A549 treated with CpdA at 1 μM for 4 hours (cell line): Measurements from ENCODE around the gene C12orf43. TPM values are rescaled to one million over a fixed set of nuclear protein-coding genes. Genes with fewer than 3 reads are reported as not detected.

Source experiments
- total RNA-seq: library from RNA; stranded (reverse); fragments of 200-300 nt; extraction: Qiagen RNA extraction; gene quantifications from 5 replicates; pipeline ENCODE4 v1.2.3, GENCODE V29; 2022; ENCODE audit warnings: low read depth

Gene C12orf43
- total RNA-seq, result 19.3 to 26.8 TPM (median 24.4 TPM) in 5 replicates

DNA sequence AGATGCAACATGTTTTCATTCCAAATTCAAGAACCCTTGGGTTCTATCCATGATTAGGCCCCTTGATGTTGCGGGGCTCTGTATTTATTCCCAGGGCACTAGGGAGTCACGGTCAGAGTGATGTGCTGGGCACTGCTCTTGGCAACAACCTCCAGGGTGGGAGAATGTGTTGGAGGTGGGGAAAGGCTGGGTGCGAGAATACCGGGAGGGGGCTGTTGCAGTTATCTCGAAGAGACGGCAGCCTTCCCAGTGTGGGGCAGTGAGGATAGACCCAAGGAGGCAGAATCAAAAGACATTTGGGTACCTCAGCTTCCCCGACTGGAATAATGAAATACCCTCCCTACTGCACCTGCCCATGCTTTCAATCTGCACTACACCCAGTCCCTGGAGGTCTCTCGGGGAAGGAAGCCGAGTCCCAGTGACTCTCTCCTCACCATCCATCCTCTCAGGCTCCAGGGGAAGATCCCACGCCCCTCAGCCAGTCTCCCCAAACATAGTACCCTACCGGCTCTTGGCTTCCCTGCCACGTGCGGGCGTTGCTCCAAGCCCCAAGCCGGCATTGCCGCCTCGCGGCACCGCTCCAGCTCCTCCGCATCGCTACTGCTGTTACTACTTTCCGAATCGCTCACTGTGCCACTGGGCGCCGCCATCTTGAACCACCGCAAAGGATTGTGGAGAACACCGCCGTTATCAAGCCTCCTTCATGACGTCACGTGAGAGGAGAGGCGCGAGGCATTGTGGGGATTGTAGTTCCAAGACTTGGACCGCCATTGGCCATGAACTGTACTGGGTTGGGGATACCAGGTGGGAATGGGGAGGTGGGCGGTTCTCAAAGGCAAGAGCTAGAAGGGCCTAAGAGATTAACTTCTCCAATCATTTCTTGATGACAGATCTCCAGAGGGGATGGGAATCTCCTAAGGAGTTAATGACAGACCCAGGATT is at the start of gene C12orf43:
Gene C12orf43 (minus strand): TSS at position 663 of the 942 bp plus-strand sequence. CDS start 13 bp downstream, at position 650.

DNA sequence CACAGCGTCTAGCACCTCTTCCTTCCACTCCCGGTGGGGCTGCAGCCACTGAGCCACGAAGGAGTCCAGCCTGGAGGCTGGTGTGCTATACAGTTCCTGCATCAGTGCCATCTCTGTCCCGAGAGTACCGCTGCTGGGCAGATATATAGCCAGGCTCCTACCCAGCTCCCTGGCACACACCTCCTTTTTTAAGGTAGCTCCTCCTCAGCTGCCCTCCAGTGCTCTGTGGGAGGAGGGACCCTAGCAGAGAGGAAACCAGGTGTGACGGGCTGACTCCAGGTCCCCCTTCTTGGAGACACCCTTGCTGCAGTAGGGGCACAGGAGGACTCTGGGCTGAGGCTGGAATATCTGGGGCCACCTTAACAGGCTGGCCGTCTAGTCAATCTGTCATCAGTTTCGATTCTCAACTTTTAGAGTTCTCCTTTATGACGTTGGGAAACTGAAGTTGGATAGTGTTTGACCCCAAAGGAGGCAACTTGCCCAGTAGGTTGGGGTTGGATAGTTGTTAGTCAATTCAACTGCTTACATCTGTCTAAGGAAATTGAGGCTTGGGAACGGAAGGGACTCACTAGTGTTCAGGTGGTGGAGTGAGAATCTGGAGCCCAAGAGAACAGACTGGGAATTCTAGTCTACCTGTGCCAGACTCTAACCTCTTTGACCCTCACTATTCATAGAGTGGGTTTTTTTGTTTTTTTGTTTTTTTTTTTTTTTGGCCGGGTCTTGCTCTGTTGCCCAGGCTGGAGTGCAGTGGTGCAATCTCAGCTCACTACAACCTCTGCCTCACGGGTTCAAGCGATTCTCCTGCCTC is 22.8 kb upstream of the C12orf43 start, which contains the start of gene OASL:
Gene OASL (minus strand): TSS at position 386 of the 808 bp plus-strand sequence. CDS start 275 bp downstream, at position 111.

GRCh38 chr12:120978296-120979219 is 37.7 kb downstream of the C12orf43 start, which contains the start of gene HNF1A:
HNF1A (plus strand) TSS chr12:120978543; CDS start chr12:120978769, 226 bp downstream.

Other genes with a start within 250 kb of the C12orf43 start
- 33.3 to 53.3 TPM (median 52.1 TPM) in 5 replicates for gene SPPL3, start 112.1 kb downstream of the C12orf43 start, total RNA-seq
- gene HNF1A, start 37.9 kb downstream of the C12orf43 start, total RNA-seq, result 4.2 to 6.8 TPM (median 5.7 TPM) in 5 replicates
- gene OASL, start 22.8 kb upstream of the C12orf43 start, total RNA-seq, result 3.9 to 5.0 TPM (median 4.6 TPM) in 5 replicates
- gene P2RX7, start 116.4 kb upstream of the C12orf43 start, total RNA-seq, result not detected in 5 replicates
- gene P2RX4, start 193.6 kb upstream of the C12orf43 start, total RNA-seq, result 16.4 to 20.8 TPM (median 18.3 TPM) in 5 replicates